ENCODE measurements around the gene FMR1.

The FMR1 gene

GRCh38 chrX:147897117-147897516 lies 14.6 kb upstream of the FMR1 start:
- no peak for TF ChIP-seq Cebpa-rat (IDR thresholded peaks at IDR 0.05)
- Histone ChIP-seq H3K27ac (no peak overlapping the region), H3K9ac (no peak overlapping the region), H3K4me2 (no peak overlapping the region), H3K4me1 (peaks cover 12% of the 10 kb centered on the region), H3K4me3 (no peak overlapping the region), H4K20me1 (no peaks in the 10 kb centered on the region), H3K27me3 (peaks cover 32% of the 10 kb centered on the region), H3K36me3 (no peaks in the 10 kb centered on the region), H3K9me3 (peaks cover 15% of the 10 kb centered on the region)

- Histone ChIP-seq H3K9ac (no peak overlapping the region), H3K4me3 (no peak overlapping the region), H3K9me3 (peaks cover 15% of the 10 kb centered on the region), H3K27ac (no peak overlapping the region), H4K20me1 (no peaks in the 10 kb centered on the region), H3K4me2 (no peak overlapping the region), H3K36me3 (no peaks in the 10 kb centered on the region), H3K27me3 (peaks cover 23% of the 10 kb centered on the region), H3K4me1 (peaks cover 12% of the 10 kb centered on the region)
- TF ChIP-seq Cebpa-rat (IDR thresholded peaks at IDR 0.05) = no peak
Measured at GRCh38 chrX:147898951-147899350, 12.8 kb upstream of the FMR1 start.

GRCh38 chrX:147899379-147900114 lies 12.2 kb upstream of the FMR1 start:
- Histone ChIP-seq H3K4me2 (no peak overlapping the region), H3K9ac (no peak overlapping the region), H3K27me3 (peaks cover 21% of the 10 kb centered on the region), H3K4me3 (no peak overlapping the region), H4K20me1 (no peaks in the 10 kb centered on the region), H3K27ac (no peak overlapping the region), H3K4me1 (peaks cover 12% of the 10 kb centered on the region), H3K36me3 (no peaks in the 10 kb centered on the region), H3K9me3 (peaks cover 15% of the 10 kb centered on the region)
- no peak for TF ChIP-seq Cebpa-rat (IDR thresholded peaks at IDR 0.05)

GRCh38 chrX:147900349-147900748 lies 11.4 kb upstream of the FMR1 start:
- TF ChIP-seq Cebpa-rat (IDR thresholded peaks at IDR 0.05) = no peak
- no peaks in the 10 kb centered on the region for H3K36me3 ChIP-seq
- no peaks in the 10 kb centered on the region for H4K20me1 ChIP-seq
- H3K4me2 ChIP-seq = no peak overlapping the region
- peaks cover 19% of the 10 kb centered on the region; the same call in 1 of the 2 replicates for H3K27me3 ChIP-seq
- H3K9ac ChIP-seq = no peak overlapping the region
- H3K9me3 ChIP-seq = peaks cover 15% of the 10 kb centered on the region
- peaks cover 12% of the 10 kb centered on the region for H3K4me1 ChIP-seq
- H3K4me3 ChIP-seq = no peak overlapping the region
- no peak overlapping the region for H3K27ac ChIP-seq

- H3K4me1 ChIP-seq = peaks cover 12% of the 10 kb centered on the region
- H3K9ac ChIP-seq = no peak overlapping the region
- no peaks in the 10 kb centered on the region for H3K36me3 ChIP-seq
- no peak for TF ChIP-seq Cebpa-rat (IDR thresholded peaks at IDR 0.05)
- H3K9me3 ChIP-seq = peaks cover 9% of the 10 kb centered on the region
- H3K27me3 ChIP-seq = peaks cover 25% of the 10 kb centered on the region; the same call in 1 of the 2 replicates
- H3K4me3 ChIP-seq = no peak overlapping the region
- no peak overlapping the region for H3K27ac ChIP-seq
- peak overlapping the region; percentile 13; the same call in 1 of the 2 replicates for H3K4me2 ChIP-seq
- no peaks in the 10 kb centered on the region for H4K20me1 ChIP-seq
Measured at GRCh38 chrX:147901461-147902126, 10.1 kb upstream of the FMR1 start.

- Histone ChIP-seq H3K9me3 (peaks cover 3% of the 10 kb centered on the region), H3K27me3 (peaks cover 29% of the 10 kb centered on the region; the same call in 1 of the 2 replicates), H4K20me1 (no peaks in the 10 kb centered on the region), H3K4me3 (no peak overlapping the region), H3K4me2 (no peak overlapping the region), H3K4me1 (peaks cover 12% of the 10 kb centered on the region), H3K9ac (no peak overlapping the region), H3K27ac (no peak overlapping the region), H3K36me3 (no peaks in the 10 kb centered on the region)
- TF ChIP-seq Cebpa-rat (IDR thresholded peaks at IDR 0.05) = no peak
Measured at GRCh38 chrX:147902270-147902669, 9.4 kb upstream of the FMR1 start.

GRCh38 chrX:147908106-147908505 lies 3.6 kb upstream of the FMR1 start:
- Histone ChIP-seq H3K9ac (no peak overlapping the region), H4K20me1 (peaks cover 4% of the 10 kb centered on the region), H3K4me1 (no peaks in the 10 kb centered on the region), H3K4me2 (no peak overlapping the region), H3K27me3 (peaks cover 42% of the 10 kb centered on the region), H3K27ac (no peak overlapping the region), H3K36me3 (no peaks in the 10 kb centered on the region), H3K9me3 (no peaks in the 10 kb centered on the region), H3K4me3 (no peak overlapping the region)
- no peak for TF ChIP-seq Cebpa-rat (IDR thresholded peaks at IDR 0.05)

GRCh38 chrX:147910607-147911006 lies 1.1 kb upstream of the FMR1 start:
- Histone ChIP-seq H3K36me3 (no peaks in the 10 kb centered on the region), H3K4me2 (no peak overlapping the region), H3K9ac (no peak overlapping the region), H4K20me1 (peaks cover 29% of the 10 kb centered on the region), H3K9me3 (no peaks in the 10 kb centered on the region), H3K27me3 (peaks cover 40% of the 10 kb centered on the region), H3K27ac (no peak overlapping the region), H3K4me3 (no peak overlapping the region), H3K4me1 (peaks cover 18% of the 10 kb centered on the region)
- no peak for TF ChIP-seq Cebpa-rat (IDR thresholded peaks at IDR 0.05)

- Histone ChIP-seq H3K36me3 (no peaks in the 10 kb centered on the region), H3K4me3 (peak overlapping the region; percentile 83), H3K4me2 (peak overlapping the region; percentile 74), H3K9ac (peak overlapping the region; percentile 90), H3K27me3 (peaks cover 38% of the 10 kb centered on the region), H3K27ac (peak overlapping the region; percentile 92), H4K20me1 (peaks cover 45% of the 10 kb centered on the region), H3K9me3 (no peaks in the 10 kb centered on the region), H3K4me1 (peaks cover 29% of the 10 kb centered on the region)
- no peak for TF ChIP-seq Cebpa-rat (IDR thresholded peaks at IDR 0.05)
Measured at GRCh38 chrX:147912093-147912801, 528 bp downstream of the FMR1 start.

- Histone ChIP-seq H4K20me1 (peaks cover 58% of the 10 kb centered on the region), H3K27me3 (peaks cover 38% of the 10 kb centered on the region), H3K9me3 (no peaks in the 10 kb centered on the region), H3K4me2 (peak overlapping the region; percentile 74), H3K27ac (no peak overlapping the region), H3K36me3 (no peaks in the 10 kb centered on the region), H3K4me1 (peaks cover 41% of the 10 kb centered on the region), H3K4me3 (peak overlapping the region; percentile 83), H3K9ac (peak overlapping the region; percentile 90)
- no peak for TF ChIP-seq Cebpa-rat (IDR thresholded peaks at IDR 0.05)
Measured at GRCh38 chrX:147913570-147913969, 1.9 kb downstream of the FMR1 start.
